Liver (tissue), 3 donors: Measurements from ENCODE around the gene SLC24A3.

Experiments
- JUND ChIP-seq, 2 donors: IDR thresholded peaks; 2 replicates each; pipeline ENCODE4 v1.6.1; 2016; ENCODE audit warnings: antibody characterized with exemption in 2 of 2
- RXRA ChIP-seq, 2 donors: IDR thresholded peaks; 2 replicates each; pipeline ENCODE4 v1.6.1; 2017 to 2018; ENCODE audit warnings: antibody characterized with exemption in 2 of 2, mild to moderate bottlenecking in 1 of 2
- SP1 ChIP-seq: IDR thresholded peaks from 2 replicates; pipeline ENCODE4 v1.6.1; 2018; ENCODE audit warnings: antibody characterized with exemption, mild to moderate bottlenecking
- TAF1 ChIP-seq: conservative IDR thresholded peaks from 2 replicates; pipeline ENCODE4 v1.6.1; 2016; ENCODE audit warnings: antibody characterized with exemption, mild to moderate bottlenecking
- YY1 ChIP-seq: IDR thresholded peaks from 2 replicates; pipeline ENCODE4 v1.6.1; 2016; ENCODE audit warnings: antibody characterized with exemption, mild to moderate bottlenecking
- TF ChIP-seq, protein P1 (sequence below): IDR thresholded peaks from 2 replicates; pipeline ENCODE4 v1.6.1; 2016; ENCODE audit warnings: antibody characterized with exemption
- TF ChIP-seq, protein P2 (sequence below): fragments of 150-350 bp; IDR thresholded peaks from 2 replicates; pipeline ENCODE4 v1.5.1; 2017; ENCODE audit warnings: improper control_type of control experiment, low read depth, low read length; ENCODE audit not compliant: missing input control
- donor health status: healthy.
- donor health status: healthy.

DNA sequence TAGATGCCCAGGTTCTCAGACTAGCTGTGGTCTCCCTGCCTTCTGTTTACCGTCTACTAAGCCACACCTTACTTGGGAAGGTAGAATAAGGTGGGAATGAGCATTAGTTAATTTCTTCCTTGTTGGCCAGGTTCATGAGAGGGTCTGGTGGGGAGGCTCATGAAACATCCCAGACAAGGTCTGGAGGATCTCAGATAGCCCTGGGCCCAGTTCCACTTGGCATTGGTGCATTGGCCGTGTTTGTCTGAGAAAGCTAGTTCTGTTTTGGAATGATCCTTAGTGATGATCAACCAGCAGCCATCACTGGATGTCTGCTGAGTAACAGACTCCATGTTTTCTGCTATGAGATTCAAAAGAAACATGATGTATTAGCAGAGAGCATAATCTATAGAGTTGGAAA lies 155.1 kb downstream of the SLC24A3 start:
- TF ChIP-seq, protein P1, sequence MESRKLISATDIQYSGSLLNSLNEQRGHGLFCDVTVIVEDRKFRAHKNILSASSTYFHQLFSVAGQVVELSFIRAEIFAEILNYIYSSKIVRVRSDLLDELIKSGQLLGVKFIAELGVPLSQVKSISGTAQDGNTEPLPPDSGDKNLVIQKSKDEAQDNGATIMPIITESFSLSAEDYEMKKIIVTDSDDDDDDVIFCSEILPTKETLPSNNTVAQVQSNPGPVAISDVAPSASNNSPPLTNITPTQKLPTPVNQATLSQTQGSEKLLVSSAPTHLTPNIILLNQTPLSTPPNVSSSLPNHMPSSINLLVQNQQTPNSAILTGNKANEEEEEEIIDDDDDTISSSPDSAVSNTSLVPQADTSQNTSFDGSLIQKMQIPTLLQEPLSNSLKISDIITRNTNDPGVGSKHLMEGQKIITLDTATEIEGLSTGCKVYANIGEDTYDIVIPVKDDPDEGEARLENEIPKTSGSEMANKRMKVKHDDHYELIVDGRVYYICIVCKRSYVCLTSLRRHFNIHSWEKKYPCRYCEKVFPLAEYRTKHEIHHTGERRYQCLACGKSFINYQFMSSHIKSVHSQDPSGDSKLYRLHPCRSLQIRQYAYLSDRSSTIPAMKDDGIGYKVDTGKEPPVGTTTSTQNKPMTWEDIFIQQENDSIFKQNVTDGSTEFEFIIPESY, result no peak
- TF ChIP-seq, protein P2, sequence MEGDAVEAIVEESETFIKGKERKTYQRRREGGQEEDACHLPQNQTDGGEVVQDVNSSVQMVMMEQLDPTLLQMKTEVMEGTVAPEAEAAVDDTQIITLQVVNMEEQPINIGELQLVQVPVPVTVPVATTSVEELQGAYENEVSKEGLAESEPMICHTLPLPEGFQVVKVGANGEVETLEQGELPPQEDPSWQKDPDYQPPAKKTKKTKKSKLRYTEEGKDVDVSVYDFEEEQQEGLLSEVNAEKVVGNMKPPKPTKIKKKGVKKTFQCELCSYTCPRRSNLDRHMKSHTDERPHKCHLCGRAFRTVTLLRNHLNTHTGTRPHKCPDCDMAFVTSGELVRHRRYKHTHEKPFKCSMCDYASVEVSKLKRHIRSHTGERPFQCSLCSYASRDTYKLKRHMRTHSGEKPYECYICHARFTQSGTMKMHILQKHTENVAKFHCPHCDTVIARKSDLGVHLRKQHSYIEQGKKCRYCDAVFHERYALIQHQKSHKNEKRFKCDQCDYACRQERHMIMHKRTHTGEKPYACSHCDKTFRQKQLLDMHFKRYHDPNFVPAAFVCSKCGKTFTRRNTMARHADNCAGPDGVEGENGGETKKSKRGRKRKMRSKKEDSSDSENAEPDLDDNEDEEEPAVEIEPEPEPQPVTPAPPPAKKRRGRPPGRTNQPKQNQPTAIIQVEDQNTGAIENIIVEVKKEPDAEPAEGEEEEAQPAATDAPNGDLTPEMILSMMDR, result no peak
- TF ChIP-seq JUND (IDR thresholded peaks at IDR 0.05) (no peak), YY1 (no peak), TAF1 (no peak), SP1 (no peak), RXRA (IDR thresholded peaks at IDR 0.05) (no peak)
